Panc1 (cell line): ENCODE measurements around the gene TEX22. TPM values are rescaled to one million over a fixed set of nuclear protein-coding genes. Genes with fewer than 3 reads are reported as not detected.

Experiments
- ATAC-seq: fragments of 200-7000 bp; cut with Tn5 transposase; 2 replicates; pipeline ENCODE4 v1.9.1; 2020; ENCODE audit warnings: mild to moderate bottlenecking, moderate library complexity
- BruUV-seq: library from RNA; stranded (reverse); fragments of 400-500 nt; replicated peaks from 2 replicates; lab custom pipeline; 2021; lab: Mats Ljungman, UMichigan
- CTCF ChIA-PET: fragments of 300-600 bp; sonication (Branson Sonifier 250); formaldehyde crosslinking; loops from one replicate; lab custom pipeline; 2022; ENCODE audit warnings: antibody characterized with exemption; lab: Charles Lee
- POLR2A ChIA-PET: fragments of 300-600 bp; sonication (Branson Sonifier 250); formaldehyde crosslinking; loops from one replicate; lab custom pipeline; 2022; ENCODE audit warnings: antibody characterized with exemption; lab: Charles Lee
- DNase-seq: peaks from one replicate; pipeline ENCODE4 v3.0.0-alpha.2; 2010; ENCODE audit warnings: low read depth, low spot score
- H3K27ac ChIP-seq: 2 replicates; pipeline ENCODE4 v1.5.1; 2011; ENCODE audit warnings: mild to moderate bottlenecking, low read length, inconsistent platforms
- H3K27me3 ChIP-seq: fragments of 200-500 bp; sonication (Bioruptor generic); 2 replicates; pipeline ENCODE4 v1.6.0; 2014; ENCODE audit warnings: low read length, inconsistent platforms; ENCODE audit not compliant: control insufficient read depth, insufficient read depth
- H3K36me3 ChIP-seq: fragments of 200-500 bp; sonication (Bioruptor generic); 2 replicates; pipeline ENCODE4 v1.5.1; 2014; ENCODE audit warnings: inconsistent platforms, mild to moderate bottlenecking, low read length, moderate library complexity; ENCODE audit not compliant: control insufficient read depth, insufficient read depth
- H3K4me1 ChIP-seq: 2 replicates; pipeline ENCODE4 v1.5.1; 2011; ENCODE audit warnings: inconsistent platforms, mild to moderate bottlenecking, low read length, moderate library complexity; ENCODE audit not compliant: control insufficient read depth, insufficient read depth
- H3K4me3 ChIP-seq, 2 experiments: 2 replicates each; pipeline ENCODE4 v1.5.1; 2011 to 2012; ENCODE audit warnings: low read depth in 2 of 2, low read length in 2 of 2, mild to moderate bottlenecking in 2 of 2, inconsistent platforms in 1 of 2, moderate library complexity in 1 of 2
- H3K9me3 ChIP-seq: fragments of 200-500 bp; sonication (Bioruptor generic); 2 replicates; pipeline ENCODE4 v1.5.1; 2014; ENCODE audit warnings: low read depth, mild to moderate bottlenecking, inconsistent platforms, low read length, moderate library complexity; ENCODE audit not compliant: control insufficient read depth, insufficient read depth
- CTCF ChIP-seq: fragments of 450-650 bp; IDR thresholded peaks from 2 replicates; pipeline ENCODE4 v1.5.1; 2017; ENCODE audit warnings: mild to moderate bottlenecking
- POLR2AphosphoS5 ChIP-seq: IDR thresholded peaks from 2 replicates; pipeline ENCODE4 v1.6.1; 2012; ENCODE audit warnings: mild to moderate bottlenecking, low read depth, low read length, moderate library complexity
- SIN3A ChIP-seq: IDR thresholded peaks from 2 replicates; pipeline ENCODE4 v1.6.1; 2012; ENCODE audit warnings: low read depth, mild to moderate bottlenecking, low read length, moderate library complexity, borderline replicate concordance; ENCODE audit not compliant: insufficient read depth
- TCF7L2 ChIP-seq: IDR thresholded peaks from 2 replicates; pipeline ENCODE4 v1.6.1; 2011; ENCODE audit warnings: mild to moderate bottlenecking, low read depth, low read length, inconsistent platforms
- in situ Hi-C: cut with HindIII; loops from 2 replicates; pipeline ENCODE4 v1.10.0; 2016; ENCODE audit warnings: low sequenced_read_pairs, low pct_unique_long_range_greater_than_20kb
- intact Hi-C: fragments of 100-400 bp; cut with micrococcal nuclease; formaldehyde crosslinking; loops from one replicate; pipeline ENCODE4 v1.10.0; 2022; ENCODE audit not compliant: unreplicated experiment
- total RNA-seq: library from RNA; stranded (reverse); gene quantifications from one replicate; pipeline ENCODE4 v1.2.1, GENCODE V29; 2021; ENCODE audit not compliant: unreplicated experiment
- TF ChIP-seq, protein P1 (sequence below), 2 experiments: IDR thresholded peaks; 2 replicates each; pipeline ENCODE4 v1.6.1; 2011 to 2012; ENCODE audit warnings: low read depth in 2 of 2, control low read depth in 1 of 2, low read length in 1 of 2, mild to moderate bottlenecking in 1 of 2, moderate library complexity in 1 of 2; ENCODE audit not compliant: insufficient read depth in 1 of 2

TEX22 gene
- total RNA-seq, 1 experiment from 2014 or later: 2.9 TPM

GRCh38 chr14:105391541-105391940 is 6.8 kb upstream of the TEX22 start:
- in situ Hi-C loops: no loop called here
- no peaks in the 10 kb centered on the region for H3K4me1 ChIP-seq
- H3K27ac ChIP-seq: no peak overlapping the region
- H3K9me3 ChIP-seq: no peaks in the 10 kb centered on the region
- CTCF ChIA-PET: no interaction called here
- DNase-seq (no peak), ATAC-seq (no peak)
- POLR2A ChIA-PET: no interaction called here
- H3K4me3 ChIP-seq: no peak overlapping the region
- intact Hi-C loops: no loop called here
- TF ChIP-seq TCF7L2 (no peak), POLR2AphosphoS5 (no peak), CTCF (no peak), SIN3A (no peak)
- TF ChIP-seq, protein P1, sequence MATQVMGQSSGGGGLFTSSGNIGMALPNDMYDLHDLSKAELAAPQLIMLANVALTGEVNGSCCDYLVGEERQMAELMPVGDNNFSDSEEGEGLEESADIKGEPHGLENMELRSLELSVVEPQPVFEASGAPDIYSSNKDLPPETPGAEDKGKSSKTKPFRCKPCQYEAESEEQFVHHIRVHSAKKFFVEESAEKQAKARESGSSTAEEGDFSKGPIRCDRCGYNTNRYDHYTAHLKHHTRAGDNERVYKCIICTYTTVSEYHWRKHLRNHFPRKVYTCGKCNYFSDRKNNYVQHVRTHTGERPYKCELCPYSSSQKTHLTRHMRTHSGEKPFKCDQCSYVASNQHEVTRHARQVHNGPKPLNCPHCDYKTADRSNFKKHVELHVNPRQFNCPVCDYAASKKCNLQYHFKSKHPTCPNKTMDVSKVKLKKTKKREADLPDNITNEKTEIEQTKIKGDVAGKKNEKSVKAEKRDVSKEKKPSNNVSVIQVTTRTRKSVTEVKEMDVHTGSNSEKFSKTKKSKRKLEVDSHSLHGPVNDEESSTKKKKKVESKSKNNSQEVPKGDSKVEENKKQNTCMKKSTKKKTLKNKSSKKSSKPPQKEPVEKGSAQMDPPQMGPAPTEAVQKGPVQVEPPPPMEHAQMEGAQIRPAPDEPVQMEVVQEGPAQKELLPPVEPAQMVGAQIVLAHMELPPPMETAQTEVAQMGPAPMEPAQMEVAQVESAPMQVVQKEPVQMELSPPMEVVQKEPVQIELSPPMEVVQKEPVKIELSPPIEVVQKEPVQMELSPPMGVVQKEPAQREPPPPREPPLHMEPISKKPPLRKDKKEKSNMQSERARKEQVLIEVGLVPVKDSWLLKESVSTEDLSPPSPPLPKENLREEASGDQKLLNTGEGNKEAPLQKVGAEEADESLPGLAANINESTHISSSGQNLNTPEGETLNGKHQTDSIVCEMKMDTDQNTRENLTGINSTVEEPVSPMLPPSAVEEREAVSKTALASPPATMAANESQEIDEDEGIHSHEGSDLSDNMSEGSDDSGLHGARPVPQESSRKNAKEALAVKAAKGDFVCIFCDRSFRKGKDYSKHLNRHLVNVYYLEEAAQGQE (IDR thresholded peaks at IDR 0.05; ENCODE audit: insufficient read depth in 1 of 2, low read depth in 2 of 2, low read length in 1 of 2): no peak
- BruUV-seq: no TSS peak
- no peaks in the 10 kb centered on the region for H3K27me3 ChIP-seq
- no peaks in the 10 kb centered on the region for H3K36me3 ChIP-seq

DNA sequence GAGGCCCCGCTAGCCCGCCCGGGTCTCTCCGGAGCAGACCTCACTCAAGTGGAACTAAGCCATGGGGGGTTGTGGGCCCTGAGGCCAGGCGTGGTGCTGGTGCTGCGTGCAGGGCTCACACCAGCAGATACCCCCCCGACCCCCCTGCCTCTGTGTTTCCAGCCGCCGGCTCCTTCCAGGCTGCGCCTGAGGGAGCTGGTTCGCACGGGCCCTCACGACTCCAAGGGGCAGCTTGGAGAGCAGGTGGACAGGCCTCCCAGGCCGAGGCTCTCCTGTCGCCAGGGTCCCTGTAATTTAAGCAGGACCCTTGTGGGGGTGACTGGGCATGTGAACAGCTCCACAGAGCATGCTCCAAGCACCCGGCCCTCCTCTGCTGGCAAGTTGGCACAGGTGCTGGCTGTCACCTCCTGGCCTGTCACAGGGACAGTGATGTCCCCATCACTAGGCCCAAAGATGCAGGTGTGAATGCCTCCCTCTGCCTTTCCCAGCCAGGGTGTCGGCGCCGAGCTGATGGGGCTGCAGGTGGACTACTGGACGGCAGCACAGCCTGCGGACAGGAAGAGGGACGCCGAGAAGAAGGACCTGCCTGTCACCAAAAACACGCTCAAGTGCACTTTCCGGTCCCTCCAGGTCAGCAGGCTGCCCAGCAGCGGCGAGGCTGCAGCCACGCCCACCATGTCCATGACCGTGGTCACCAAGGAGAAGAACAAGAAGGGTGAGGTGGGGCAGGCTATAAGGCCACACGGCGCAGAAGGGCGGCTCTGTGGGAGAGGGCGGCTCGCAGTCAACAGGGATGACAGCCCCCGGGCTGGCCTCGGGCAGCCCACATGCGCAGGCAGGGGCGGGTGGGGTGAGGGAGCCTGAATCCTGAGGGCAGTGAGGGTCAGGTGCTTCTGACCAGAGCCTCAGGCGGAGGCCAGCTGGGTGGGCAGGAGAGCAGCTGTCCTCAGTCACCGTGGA is 5.9 kb upstream of the TEX22 start:
- no peak overlapping the region for H3K4me3 ChIP-seq
- POLR2A ChIA-PET: interaction anchor here (0.6 kb wide), 1 partner anchor 16 kb away, joined by 4 read pairs; no protein-coding TSS in a partner anchor
- no peaks in the 10 kb centered on the region for H3K27me3 ChIP-seq
- DNase-seq: no peak
- intact Hi-C loops: no loop called here
- no peaks in the 10 kb centered on the region for H3K9me3 ChIP-seq
- in situ Hi-C loops: no loop called here
- no TSS peak for BruUV-seq
- no peaks in the 10 kb centered on the region; the same call in 1 of the 2 replicates for H3K4me1 ChIP-seq
- CTCF ChIA-PET: interaction anchor here (0.6 kb wide), 1 partner anchor 880 kb away, joined by 5 read pairs; no protein-coding TSS in a partner anchor
- H3K36me3 ChIP-seq: no peaks in the 10 kb centered on the region
- no peak for TF ChIP-seq TCF7L2
- no peak for TF ChIP-seq CTCF
- no peak for ATAC-seq
- no peak overlapping the region for H3K27ac ChIP-seq
